Measurements from ENCODE around the gene G0S2.

- TF ChIP-seq, protein P1, sequence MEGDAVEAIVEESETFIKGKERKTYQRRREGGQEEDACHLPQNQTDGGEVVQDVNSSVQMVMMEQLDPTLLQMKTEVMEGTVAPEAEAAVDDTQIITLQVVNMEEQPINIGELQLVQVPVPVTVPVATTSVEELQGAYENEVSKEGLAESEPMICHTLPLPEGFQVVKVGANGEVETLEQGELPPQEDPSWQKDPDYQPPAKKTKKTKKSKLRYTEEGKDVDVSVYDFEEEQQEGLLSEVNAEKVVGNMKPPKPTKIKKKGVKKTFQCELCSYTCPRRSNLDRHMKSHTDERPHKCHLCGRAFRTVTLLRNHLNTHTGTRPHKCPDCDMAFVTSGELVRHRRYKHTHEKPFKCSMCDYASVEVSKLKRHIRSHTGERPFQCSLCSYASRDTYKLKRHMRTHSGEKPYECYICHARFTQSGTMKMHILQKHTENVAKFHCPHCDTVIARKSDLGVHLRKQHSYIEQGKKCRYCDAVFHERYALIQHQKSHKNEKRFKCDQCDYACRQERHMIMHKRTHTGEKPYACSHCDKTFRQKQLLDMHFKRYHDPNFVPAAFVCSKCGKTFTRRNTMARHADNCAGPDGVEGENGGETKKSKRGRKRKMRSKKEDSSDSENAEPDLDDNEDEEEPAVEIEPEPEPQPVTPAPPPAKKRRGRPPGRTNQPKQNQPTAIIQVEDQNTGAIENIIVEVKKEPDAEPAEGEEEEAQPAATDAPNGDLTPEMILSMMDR (tag by site-specific recombination; IDR thresholded peaks at IDR 0.05), result no peak
- TF ChIP-seq ZBTB21 (tag by site-specific recombination; IDR thresholded peaks at IDR 0.05) (no peak), ZNF664 (tag by site-specific recombination; IDR thresholded peaks at IDR 0.05) (no peak), ZNF670 (tag by site-specific recombination; IDR thresholded peaks at IDR 0.05; ENCODE audit: low read depth) (no peak), PRDM4 (tag by site-specific recombination; IDR thresholded peaks at IDR 0.05) (no peak), ZNF830 (tag by site-specific recombination; IDR thresholded peaks at IDR 0.05; ENCODE audit: low read depth) (no peak), ZNF555 (tag by site-specific recombination; conservative IDR thresholded peaks at IDR 0.05) (no peak), HOXD13 (CRISPR knock-in tag; IDR thresholded peaks at IDR 0.05; ENCODE audit: borderline replicate concordance) (no peak), ZNF785 (tag by site-specific recombination; IDR thresholded peaks at IDR 0.05) (no peak), KLF8 (tag by site-specific recombination; IDR thresholded peaks at IDR 0.05) (no peak)
These were observed 34.9 kb downstream of the G0S2 start for GRCh38 chr1:209710093-209710492.
